Astrocyte (in vitro differentiated cells and primary cell): ENCODE results near the gene PRKCE. TPM values are rescaled to one million over a fixed set of nuclear protein-coding genes. Genes with fewer than 3 reads are reported as not detected.

Experiments used
- DNase-seq: peaks from one replicate; pipeline ENCODE4 v3.0.0-alpha.2; 2010; ENCODE audit warnings: low read depth
- FAIRE-seq: peaks from 2 replicates; lab custom pipeline; 2011; peaks lifted over from hg19 to GRCh38; lab: Jason Lieb, UNC
- H2AFZ ChIP-seq: 2 replicates; pipeline ENCODE4 v1.6.0; 2012; ENCODE audit warnings: low read depth, low read length, inconsistent platforms
- H3K27ac ChIP-seq: 2 replicates; pipeline ENCODE4 v1.5.1; 2011; ENCODE audit warnings: low read depth, low read length, inconsistent platforms
- H3K27me3 ChIP-seq: 2 replicates; pipeline ENCODE4 v1.6.0; 2011; ENCODE audit warnings: low read length, inconsistent platforms; ENCODE audit not compliant: insufficient read depth
- H3K36me3 ChIP-seq: 2 replicates; pipeline ENCODE4 v1.5.1; 2011; ENCODE audit warnings: low read length, inconsistent platforms; ENCODE audit not compliant: insufficient read depth
- H3K4me1 ChIP-seq: 2 replicates; pipeline ENCODE4 v1.5.1; 2011; ENCODE audit warnings: low read length, inconsistent platforms; ENCODE audit not compliant: insufficient read depth
- H3K4me2 ChIP-seq: 2 replicates; pipeline ENCODE4 v1.6.0; 2012; ENCODE audit warnings: low read length, inconsistent platforms
- H3K4me3 ChIP-seq: 2 replicates; pipeline ENCODE4 v1.5.1; 2011; ENCODE audit warnings: low read depth, mild to moderate bottlenecking, low read length, inconsistent platforms; ENCODE audit not compliant: insufficient read depth
- H3K79me2 ChIP-seq: 2 replicates; pipeline ENCODE4 v1.6.0; 2012; ENCODE audit warnings: mild to moderate bottlenecking, low read length, inconsistent platforms; ENCODE audit not compliant: insufficient read depth
- H3K9ac ChIP-seq: 2 replicates; pipeline ENCODE4 v1.6.0; 2012; ENCODE audit warnings: mild to moderate bottlenecking, low read length, inconsistent platforms
- H3K9me3 ChIP-seq: 2 replicates; pipeline ENCODE4 v1.5.1; 2012; ENCODE audit warnings: low read depth, mild to moderate bottlenecking, low read length, inconsistent platforms; ENCODE audit not compliant: insufficient read depth
- H4K20me1 ChIP-seq: 2 replicates; pipeline ENCODE4 v1.6.0; 2012; ENCODE audit warnings: low read length, inconsistent platforms; ENCODE audit not compliant: insufficient read depth
- H3K27ac Mint-ChIP-seq: one replicate; pipeline ENCODE4 v1.8.0; 2021; ENCODE audit warnings: mild to moderate bottlenecking, mixed read lengths; ENCODE audit not compliant: unreplicated experiment
- H3K27me3 Mint-ChIP-seq: one replicate; pipeline ENCODE4 v1.8.0; 2021; ENCODE audit warnings: low read depth, mixed read lengths; ENCODE audit not compliant: unreplicated experiment
- H3K36me3 Mint-ChIP-seq: one replicate; pipeline ENCODE4 v1.8.0; 2021; ENCODE audit warnings: low read depth, mixed read lengths; ENCODE audit not compliant: unreplicated experiment
- H3K4me1 Mint-ChIP-seq: one replicate; pipeline ENCODE4 v1.8.0; 2021; ENCODE audit warnings: low read depth, mixed read lengths; ENCODE audit not compliant: unreplicated experiment
- H3K4me3 Mint-ChIP-seq: one replicate; pipeline ENCODE4 v1.8.0; 2021; ENCODE audit warnings: mild to moderate bottlenecking, moderate library complexity, mixed read lengths; ENCODE audit not compliant: unreplicated experiment
- H3K9me3 Mint-ChIP-seq: one replicate; pipeline ENCODE4 v1.8.0; 2021; ENCODE audit warnings: mild to moderate bottlenecking, mixed read lengths; ENCODE audit not compliant: unreplicated experiment
- EZH2 ChIP-seq: IDR thresholded peaks from 2 replicates; pipeline ENCODE4 v1.6.1; 2012; ENCODE audit warnings: mild to moderate bottlenecking, low read length, inconsistent platforms; ENCODE audit not compliant: insufficient read depth
- total RNA-seq: library from RNA; stranded (reverse); gene quantifications from 2 replicates; pipeline ENCODE4 v1.2.1, GENCODE V29; 2021
- TF ChIP-seq, protein P1 (sequence below): IDR thresholded peaks from 2 replicates; pipeline ENCODE4 v1.5.1; 2011; ENCODE audit warnings: low read depth, mild to moderate bottlenecking, inconsistent platforms, low read length, moderate library complexity; ENCODE audit not compliant: insufficient read depth

Gene PRKCE
- total RNA-seq, 1 donor from 2014 or later = 12.8 TPM

DNA sequence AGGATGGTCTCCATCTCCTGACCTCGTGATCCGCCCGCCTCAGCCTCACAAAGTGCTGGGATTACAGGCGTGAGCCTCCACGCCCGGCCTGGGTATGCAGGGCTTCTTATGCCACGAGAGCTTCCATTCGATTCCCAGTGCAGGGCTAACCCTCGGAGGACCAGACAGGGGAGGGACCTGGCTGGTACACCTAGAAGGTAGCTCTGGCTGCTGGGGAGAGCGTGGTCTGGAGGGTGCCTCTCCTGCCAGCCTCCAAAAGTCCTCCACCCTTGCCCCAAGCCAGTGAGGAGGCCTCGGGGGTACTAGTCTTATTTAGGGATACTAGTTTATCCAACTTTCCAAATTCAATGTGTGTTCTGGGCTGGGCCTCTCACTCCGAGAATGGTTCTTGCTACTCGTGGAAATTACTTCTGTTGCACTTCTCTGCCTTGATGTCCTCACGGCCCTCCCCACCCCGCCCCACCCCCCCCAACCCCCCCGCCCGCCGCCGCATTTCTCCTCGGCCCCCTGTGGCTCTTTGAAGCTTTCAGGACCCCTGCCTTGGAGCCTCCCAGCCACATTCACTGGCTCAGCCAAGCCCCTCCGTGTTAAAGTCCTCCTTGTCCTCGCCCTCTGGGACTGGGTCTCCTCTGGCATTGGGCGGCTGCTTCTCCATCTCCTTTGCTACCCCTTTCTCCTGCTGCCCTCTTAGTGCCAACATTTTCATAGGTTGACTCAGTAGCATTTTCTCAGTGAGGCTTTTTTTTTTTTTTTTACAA, 502.7 kb downstream of the PRKCE start:
- peaks cover 8% of the 10 kb centered on the region for H3K27me3 Mint-ChIP-seq
- no peaks in the 10 kb centered on the region for H3K9me3 ChIP-seq
- peaks cover 12% of the 10 kb centered on the region for H3K36me3 Mint-ChIP-seq
- FAIRE-seq (no peak), DNase-seq (no peak)
- no peak overlapping the region for H3K4me3 ChIP-seq
- H3K27ac Mint-ChIP-seq = no peak overlapping the region
- H3K4me2 ChIP-seq = no peak overlapping the region
- H3K9ac ChIP-seq = no peak overlapping the region
- TF ChIP-seq, protein P1, sequence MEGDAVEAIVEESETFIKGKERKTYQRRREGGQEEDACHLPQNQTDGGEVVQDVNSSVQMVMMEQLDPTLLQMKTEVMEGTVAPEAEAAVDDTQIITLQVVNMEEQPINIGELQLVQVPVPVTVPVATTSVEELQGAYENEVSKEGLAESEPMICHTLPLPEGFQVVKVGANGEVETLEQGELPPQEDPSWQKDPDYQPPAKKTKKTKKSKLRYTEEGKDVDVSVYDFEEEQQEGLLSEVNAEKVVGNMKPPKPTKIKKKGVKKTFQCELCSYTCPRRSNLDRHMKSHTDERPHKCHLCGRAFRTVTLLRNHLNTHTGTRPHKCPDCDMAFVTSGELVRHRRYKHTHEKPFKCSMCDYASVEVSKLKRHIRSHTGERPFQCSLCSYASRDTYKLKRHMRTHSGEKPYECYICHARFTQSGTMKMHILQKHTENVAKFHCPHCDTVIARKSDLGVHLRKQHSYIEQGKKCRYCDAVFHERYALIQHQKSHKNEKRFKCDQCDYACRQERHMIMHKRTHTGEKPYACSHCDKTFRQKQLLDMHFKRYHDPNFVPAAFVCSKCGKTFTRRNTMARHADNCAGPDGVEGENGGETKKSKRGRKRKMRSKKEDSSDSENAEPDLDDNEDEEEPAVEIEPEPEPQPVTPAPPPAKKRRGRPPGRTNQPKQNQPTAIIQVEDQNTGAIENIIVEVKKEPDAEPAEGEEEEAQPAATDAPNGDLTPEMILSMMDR = no peak
- no peak for TF ChIP-seq EZH2
- no peaks in the 10 kb centered on the region for H4K20me1 ChIP-seq
- H3K27me3 ChIP-seq = no peaks in the 10 kb centered on the region
- H3K9me3 Mint-ChIP-seq = peaks cover 2% of the 10 kb centered on the region
- H2AFZ ChIP-seq = no peak overlapping the region
- peaks cover 13% of the 10 kb centered on the region for H3K4me1 Mint-ChIP-seq
- H3K27ac ChIP-seq = no peak overlapping the region
- no peaks in the 10 kb centered on the region for H3K79me2 ChIP-seq
- H3K4me3 Mint-ChIP-seq = no peak overlapping the region
- peaks cover 11% of the 10 kb centered on the region for H3K4me1 ChIP-seq
- no peaks in the 10 kb centered on the region for H3K36me3 ChIP-seq

DNA sequence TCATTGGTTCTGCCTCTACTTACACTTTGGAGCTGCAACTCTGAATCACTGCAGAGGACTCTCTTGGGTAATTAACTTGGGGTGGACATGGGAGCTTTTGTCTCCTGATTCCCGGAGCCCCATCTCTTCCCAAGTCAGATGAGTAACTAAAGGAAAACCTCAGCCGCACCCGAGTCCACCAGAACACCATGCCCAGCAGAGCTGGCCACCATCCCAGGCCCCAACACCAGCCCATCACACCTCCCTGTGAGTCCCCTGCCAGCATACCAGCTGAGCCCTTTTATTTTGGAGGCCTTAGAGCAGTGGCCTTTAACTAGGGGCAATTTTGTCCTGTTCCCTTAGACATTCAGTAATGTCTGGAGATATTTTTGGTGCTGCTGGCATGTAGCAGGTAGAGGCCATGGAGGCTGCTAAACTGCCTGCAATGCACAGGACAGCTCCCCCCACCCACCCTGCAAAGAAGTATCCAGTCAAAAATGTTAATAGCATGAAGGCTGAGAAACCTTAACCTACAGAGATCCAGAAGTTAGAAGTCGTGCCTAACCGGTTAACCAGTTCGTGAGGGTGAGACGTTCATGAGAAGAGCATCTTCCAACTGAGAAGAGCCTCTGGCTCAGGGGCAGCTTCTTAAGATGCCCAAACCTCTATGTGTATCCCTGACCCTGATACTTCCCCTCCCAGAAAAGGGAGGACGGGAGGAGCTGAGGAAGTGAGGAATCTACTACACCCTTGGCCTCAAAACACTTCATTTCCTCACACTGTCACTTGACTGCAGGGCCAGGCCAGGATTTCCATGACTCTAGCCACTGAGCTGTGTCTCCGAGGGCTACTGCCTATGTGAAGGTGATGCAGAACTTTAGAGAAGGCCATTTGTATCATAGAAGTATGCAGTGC, 505.8 kb downstream of the PRKCE start:
- H3K27ac Mint-ChIP-seq = no peak overlapping the region
- H3K4me3 ChIP-seq = no peak overlapping the region
- H3K4me1 ChIP-seq = peaks cover 4% of the 10 kb centered on the region
- H3K4me3 Mint-ChIP-seq = no peak overlapping the region
- no peaks in the 10 kb centered on the region for H3K79me2 ChIP-seq
- no peaks in the 10 kb centered on the region for H3K27me3 ChIP-seq
- peaks cover under 1% of the 10 kb centered on the region for H3K4me1 Mint-ChIP-seq
- no peak overlapping the region for H3K9ac ChIP-seq
- no peaks in the 10 kb centered on the region for H3K36me3 ChIP-seq
- no peak overlapping the region for H3K27ac ChIP-seq
- no peak overlapping the region for H2AFZ ChIP-seq
- no peak overlapping the region for H3K4me2 ChIP-seq
- FAIRE-seq (no peak), DNase-seq (no peak)
- H3K9me3 ChIP-seq = no peaks in the 10 kb centered on the region
- H3K36me3 Mint-ChIP-seq = peaks cover 22% of the 10 kb centered on the region
- peaks cover 8% of the 10 kb centered on the region for H3K9me3 Mint-ChIP-seq
- peaks cover 15% of the 10 kb centered on the region for H3K27me3 Mint-ChIP-seq
- TF ChIP-seq, protein P1 = no peak
- no peaks in the 10 kb centered on the region for H4K20me1 ChIP-seq
